Transverse colon (tissue), 4 donors: ENCODE data around the gene AJAP1. TPM values are rescaled to one million over a fixed set of nuclear protein-coding genes. Genes with fewer than 3 reads are reported as not detected.
"Not testable (repeated sequence)": the region's sequence is repeated elsewhere in the genome, so short reads cannot be mapped to it uniquely, and the experiment has no call there.

ENCODE experiments used
- DNase-seq: peaks from one replicate; pipeline ENCODE4 v3.0.0-alpha.2; 2019
- H3K27ac ChIP-seq, 4 donors: fragments of 200-600 bp; sonication (generic); 2 replicates each; pipeline ENCODE4 v1.5.1; 2016 to 2018; ENCODE audit warnings: inconsistent platforms in 4 of 4
- H3K27me3 ChIP-seq: fragments of 200-600 bp; sonication (generic); 2 replicates; pipeline ENCODE4 v1.5.1; 2017; ENCODE audit warnings: inconsistent platforms
- H3K36me3 ChIP-seq, 4 donors: fragments of 200-600 bp; sonication (generic); 2 replicates each; pipeline ENCODE4 v1.5.1; 2017 to 2019; ENCODE audit warnings: inconsistent platforms in 4 of 4
- H3K4me1 ChIP-seq, 4 donors: fragments of 200-600 bp; sonication (generic); 2 replicates each; pipeline ENCODE4 v1.5.1; 2017 to 2020; ENCODE audit warnings: inconsistent platforms in 4 of 4
- H3K4me3 ChIP-seq, 4 donors: fragments of 200-600 bp; sonication (generic); 1 replicate in 1 of 4; 2 replicates in 3 of 4; pipeline versions ENCODE4 v1.5.1 to v1.6.1; 2017 to 2019; ENCODE audit warnings: inconsistent platforms in 4 of 4
- H3K9me3 ChIP-seq, 2 donors: fragments of 200-600 bp; sonication (generic); 2 replicates each; pipeline ENCODE4 v1.5.1; 2017 to 2019; ENCODE audit warnings: inconsistent platforms in 2 of 2
- CTCF ChIP-seq, 5 experiments: fragments of 200-600 bp in 3 of 5; fragments of 450-650 bp in 2 of 5; sonication (generic) in 3 of 5; IDR thresholded peaks; 1 replicate in 2 of 5; 2 replicates in 3 of 5; pipeline ENCODE4 v1.5.1; 2016 to 2017; ENCODE audit warnings: antibody characterized with exemption in 5 of 5, inconsistent platforms in 3 of 5, mild to moderate bottlenecking in 2 of 5, moderate library complexity in 1 of 5
- EP300 ChIP-seq: sonication (generic); formaldehyde crosslinking; IDR thresholded peaks from one replicate; pipeline ENCODE4 v1.6.1; 2017; ENCODE audit warnings: antibody characterized with exemption, low read depth
- POLR2A ChIP-seq: fragments of 450-650 bp; IDR thresholded peaks from one replicate; pipeline ENCODE4 v1.6.1; 2016; ENCODE audit warnings: antibody characterized with exemption, mild to moderate bottlenecking, moderate library complexity
- POLR2AphosphoS5 ChIP-seq, 3 donors: sonication (generic); formaldehyde crosslinking; IDR thresholded peaks; one replicate each; pipeline ENCODE4 v1.6.1; 2016; ENCODE audit warnings: antibody characterized with exemption in 3 of 3
- WGBS, 2 donors: methylation state at CpG; one replicate each; pipeline ENCODE4 v1.1.5; 2018; ENCODE audit warnings: low coverage in 1 of 2; 5-methylcytosine and 5-hydroxymethylcytosine counted together
- in situ Hi-C, 4 donors: fragments of 200-750 bp; cut with MboI; loops; one replicate each; pipeline versions ENCODE4 v1.15.0 to v1.15.1; 2017; ENCODE audit warnings: low sequenced_read_pairs in 3 of 4, low pct_ligation_motif_present in 1 of 4, low pct_unique_long_range_greater_than_20kb in 1 of 4
- intact Hi-C: fragments of 100-400 bp; cut with DNase I; formaldehyde crosslinking; loops from one replicate; pipeline ENCODE4 v1.15.1; 2023; ENCODE audit warnings: low total_unique reads
- total RNA-seq, 4 donors: library from RNA; depleted of rRNA; stranded (reverse); fragments of >200 nt; gene quantifications; one replicate each; pipeline ENCODE4 v1.1.0, GENCODE V29; 2016

AJAP1 gene
- total RNA-seq, 4 donors from 2014 or later, result 0.14 to 0.16 TPM; not detected in 2

GRCh38 chr1:4616831-4617465 is 37.5 kb upstream of the AJAP1 start:
- WGBS, 2 donors, result 81% methylated on average over 18 of the region's 18 CpGs; no CpG with 5 or more reads in 1 of the 2 donors
- Histone ChIP-seq H3K4me3 (no peak overlapping the region), H3K9me3 (no peaks in the 10 kb centered on the region), H3K4me1 (no peaks in the 10 kb centered on the region), H3K36me3 (no peaks in the 10 kb centered on the region), H3K27ac (no peak overlapping the region), H3K27me3 (no peaks in the 10 kb centered on the region)
- in situ Hi-C loops, result no loop called here
- no peak for DNase-seq
- intact Hi-C loops, result no loop called here
- TF ChIP-seq POLR2A, result no peak
- no peak for TF ChIP-seq EP300
- no peak for TF ChIP-seq CTCF (IDR thresholded peaks at IDR 0.05)
- TF ChIP-seq POLR2AphosphoS5 (IDR thresholded peaks at IDR 0.05), result no peak

GRCh38 chr1:4617506-4617905 is 36.9 kb upstream of the AJAP1 start:
- no peaks in the 10 kb centered on the region for H3K36me3 ChIP-seq
- H3K27ac ChIP-seq, result no peak overlapping the region
- H3K4me1 ChIP-seq, result no peaks in the 10 kb centered on the region
- TF ChIP-seq POLR2AphosphoS5 (IDR thresholded peaks at IDR 0.05) (no peak), CTCF (IDR thresholded peaks at IDR 0.05) (no peak), EP300 (no peak)
- 93% methylated on average over 4 of the region's 6 CpGs; no CpG with 5 or more reads in 1 of the 2 donors for WGBS, 2 donors
- no peaks in the 10 kb centered on the region for H3K27me3 ChIP-seq
- no peak for DNase-seq
- H3K9me3 ChIP-seq, result no peaks in the 10 kb centered on the region
- intact Hi-C loops (no loop called here), in situ Hi-C loops (no loop called here)
- H3K4me3 ChIP-seq, result no peak overlapping the region

- H3K27me3 ChIP-seq, H3K27ac ChIP-seq, DNase-seq, in situ Hi-C loops, H3K9me3 ChIP-seq, intact Hi-C loops, H3K4me3 ChIP-seq, H3K4me1 ChIP-seq, H3K36me3 ChIP-seq: not testable (repeated sequence)
- WGBS, 2 donors, result 86 to 90% methylated on average over 3 of the region's 3 CpGs
These were observed 35.6 kb upstream of the AJAP1 start for GRCh38 chr1:4618827-4619226.

- H3K27me3 ChIP-seq, result no peaks in the 10 kb centered on the region
- intact Hi-C loops (no loop called here), in situ Hi-C loops (no loop called here)
- no peak overlapping the region for H3K4me3 ChIP-seq
- no peaks in the 10 kb centered on the region for H3K4me1 ChIP-seq
- 58 to 60% methylated on average over 5 of the region's 5 CpGs for WGBS, 2 donors
- H3K36me3 ChIP-seq, result no peaks in the 10 kb centered on the region
- no peak for TF ChIP-seq POLR2AphosphoS5 (IDR thresholded peaks at IDR 0.05)
- TF ChIP-seq POLR2A, result no peak
- TF ChIP-seq EP300, result no peak
- TF ChIP-seq CTCF (IDR thresholded peaks at IDR 0.05), result no peak
- DNase-seq, result no peak
- no peak overlapping the region for H3K27ac ChIP-seq
- H3K9me3 ChIP-seq, result no peaks in the 10 kb centered on the region
These were observed 32.8 kb upstream of the AJAP1 start for GRCh38 chr1:4621646-4622045.

- DNase-seq, result no peak
- in situ Hi-C loops, result no loop called here
- WGBS, 2 donors, result 92 to 100% methylated on average over 1 to 10 of the region's 10 CpGs
These were observed 31.6 kb upstream of the AJAP1 start for GRCh38 chr1:4622821-4623220.

More at GRCh38 chr1:4622821-4623220, 31.6 kb upstream of the AJAP1 start:
- Histone ChIP-seq H3K4me3 (no peak overlapping the region), H3K4me1 (no peaks in the 10 kb centered on the region), H3K9me3 (no peaks in the 10 kb centered on the region), H3K36me3 (no peaks in the 10 kb centered on the region), H3K27ac (no peak overlapping the region), H3K27me3 (no peaks in the 10 kb centered on the region)
- no peak for TF ChIP-seq CTCF (IDR thresholded peaks at IDR 0.05)
- intact Hi-C loops, result no loop called here
